GM12801 (cell line): ENCODE data around the gene IGSF3.

ENCODE experiments used
- CTCF ChIP-seq: IDR thresholded peaks from one replicate; pipeline ENCODE4 v1.5.1; 2011; ENCODE audit warnings: control low read depth; ENCODE audit not compliant: insufficient read length; ENCODE audit errors: extremely low read depth

The IGSF3 gene

GRCh38 chr1:116559304-116559761 is 108.2 kb downstream of the IGSF3 start:
- TF ChIP-seq CTCF: no peak

GRCh38 chr1:116558571-116558970 is 109.0 kb downstream of the IGSF3 start:
- no peak for TF ChIP-seq CTCF

GRCh38 chr1:116558140-116558549 is 109.4 kb downstream of the IGSF3 start:
- no peak for TF ChIP-seq CTCF

GRCh38 chr1:116557323-116557878 is 110.1 kb downstream of the IGSF3 start:
- no peak for TF ChIP-seq CTCF

- no peak for TF ChIP-seq CTCF
Measured at GRCh38 chr1:116556289-116557006, 111.1 kb downstream of the IGSF3 start.

- no peak for TF ChIP-seq CTCF
Measured at GRCh38 chr1:116554924-116555323, 112.6 kb downstream of the IGSF3 start.

GRCh38 chr1:116553386-116554115 is 114.0 kb downstream of the IGSF3 start:
- no peak for TF ChIP-seq CTCF
